Amniotic epithelial cell (primary cell): ENCODE data around the gene COL4A4.
"Not testable (repeated sequence)": the region's sequence is repeated elsewhere in the genome, so short reads cannot be mapped to it uniquely, and the experiment has no call there.

Experiments
- DNase-seq: peaks from one replicate; pipeline ENCODE4 v3.0.0-alpha.2; 2010; ENCODE audit warnings: low read depth

The COL4A4 gene

DNA sequence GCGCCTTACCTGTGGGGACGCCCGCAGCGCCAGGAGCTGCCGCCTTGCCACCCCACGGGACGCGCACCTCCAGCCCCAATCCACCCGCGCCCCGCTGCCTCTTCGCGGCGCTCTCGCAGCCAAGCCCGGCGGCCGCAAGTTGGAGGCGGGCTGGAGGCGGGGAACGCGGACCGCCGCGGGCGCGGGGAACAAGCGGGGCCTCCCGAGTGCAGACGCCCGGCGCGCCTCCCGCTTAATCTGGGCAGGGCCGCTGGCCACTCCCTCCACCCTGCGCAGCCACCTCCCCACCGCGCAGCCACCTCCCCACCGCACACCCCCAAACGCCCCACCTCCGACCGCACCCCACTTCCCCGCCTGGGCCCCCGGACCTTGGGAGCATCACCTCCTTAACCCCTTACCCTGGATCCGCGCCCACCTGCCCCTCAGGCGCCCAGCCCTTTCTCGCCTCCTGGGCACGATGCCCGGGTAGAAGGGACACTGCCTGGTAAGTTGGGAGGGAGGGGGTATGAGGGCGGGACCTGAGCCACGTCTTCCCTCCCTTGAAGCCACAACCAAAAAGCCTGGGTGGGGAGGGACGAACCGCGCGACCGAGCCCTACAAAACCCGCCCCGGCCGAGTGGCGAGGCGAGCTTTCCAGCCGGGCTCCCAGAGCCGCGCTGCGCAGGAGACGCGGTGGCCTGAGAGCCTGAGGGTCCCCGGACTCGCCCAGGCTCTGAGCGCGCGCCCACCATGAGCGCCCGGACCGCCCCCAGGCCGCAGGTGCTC, at the start of gene COL4A4, which contains the start of gene COL4A3:
COL4A4 (minus strand) TSS at position 208 of the 765 bp plus-strand sequence. CDS start 16,722 bp downstream, outside the sequence.
COL4A3 (plus strand) TSS at position 627 of the 765 bp plus-strand sequence; CDS start at position 730, 103 bp downstream.
- no peak for DNase-seq

DNA sequence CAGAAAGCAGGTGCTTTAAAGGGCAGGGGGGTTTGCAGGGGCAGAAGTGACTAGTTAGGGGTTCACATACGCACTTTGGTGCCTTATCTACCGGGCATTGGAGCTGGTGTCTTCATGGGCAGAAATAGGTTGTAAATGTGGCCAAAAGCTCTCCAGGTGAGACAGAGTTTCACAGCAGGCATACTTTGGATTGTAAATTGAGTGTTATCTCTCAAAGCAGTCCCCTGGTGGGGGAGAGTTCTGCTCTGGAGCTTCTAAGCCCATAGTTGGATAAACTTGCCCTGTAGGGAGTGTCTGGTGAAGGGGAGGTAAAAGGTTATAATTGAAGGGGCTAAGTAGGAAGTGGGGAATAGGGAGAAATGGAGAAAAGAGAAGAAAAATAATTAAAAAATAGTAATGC, 43.6 kb upstream of the COL4A4 start:
- no peak for DNase-seq

DNA sequence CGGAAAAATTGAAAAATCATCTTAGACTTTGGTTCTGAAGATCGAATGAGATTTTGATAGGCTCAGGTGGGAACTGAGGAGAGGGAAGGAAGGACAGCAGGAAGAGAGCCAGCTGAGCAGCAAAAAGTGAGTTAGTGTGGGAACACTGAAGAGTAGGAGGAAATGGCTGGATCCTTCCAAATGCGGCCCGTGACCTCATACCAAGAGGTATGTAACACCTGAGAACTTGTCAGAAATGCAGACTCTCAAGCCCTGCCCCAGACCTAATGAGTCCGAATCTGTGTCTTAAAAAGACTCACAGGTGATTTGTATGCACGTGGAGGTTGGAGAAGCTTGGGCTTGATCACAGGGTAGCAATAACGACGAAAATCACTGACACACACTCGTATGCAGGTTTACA, 42.4 kb upstream of the COL4A4 start:
- DNase-seq = no peak

DNA sequence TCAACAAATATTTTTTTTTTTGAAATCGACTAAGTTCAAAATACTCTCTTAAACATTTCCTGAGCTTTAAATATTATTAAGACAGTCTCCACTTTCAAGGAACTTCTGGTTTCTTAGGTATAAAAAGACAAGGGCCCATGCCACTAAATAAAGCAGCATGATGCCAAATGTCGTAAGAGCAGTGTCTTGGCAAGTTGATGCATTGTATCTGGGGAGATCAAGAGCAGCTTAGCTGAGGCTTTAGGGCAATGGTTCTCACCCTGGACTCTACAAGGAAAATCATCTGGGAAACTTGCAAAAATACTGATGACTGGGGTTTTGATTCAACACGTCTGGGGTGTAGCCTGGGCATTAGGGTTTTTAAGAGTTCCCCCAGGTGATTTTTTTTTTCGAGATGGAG, 41.7 kb upstream of the COL4A4 start:
- DNase-seq = peak; percentile 8

DNA sequence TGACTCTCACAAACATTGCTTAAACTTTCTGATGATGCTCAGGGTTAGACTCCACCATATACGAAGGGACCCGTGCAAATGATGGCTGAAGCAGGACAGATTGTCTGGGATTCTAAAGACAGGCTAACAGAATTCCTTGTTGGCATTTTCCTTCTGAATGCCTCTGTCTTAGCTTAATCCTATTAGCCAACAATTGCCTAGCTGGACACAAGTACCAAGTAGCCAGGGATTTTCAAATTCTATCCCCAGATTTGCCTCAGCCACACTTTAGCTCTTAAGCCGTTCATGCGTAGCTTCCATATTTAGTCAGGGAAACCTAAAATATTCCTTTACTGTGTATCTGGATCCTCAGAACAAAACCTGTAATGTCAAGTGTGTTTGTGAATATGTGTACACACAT, 40.4 kb upstream of the COL4A4 start:
- DNase-seq = no peak

DNA sequence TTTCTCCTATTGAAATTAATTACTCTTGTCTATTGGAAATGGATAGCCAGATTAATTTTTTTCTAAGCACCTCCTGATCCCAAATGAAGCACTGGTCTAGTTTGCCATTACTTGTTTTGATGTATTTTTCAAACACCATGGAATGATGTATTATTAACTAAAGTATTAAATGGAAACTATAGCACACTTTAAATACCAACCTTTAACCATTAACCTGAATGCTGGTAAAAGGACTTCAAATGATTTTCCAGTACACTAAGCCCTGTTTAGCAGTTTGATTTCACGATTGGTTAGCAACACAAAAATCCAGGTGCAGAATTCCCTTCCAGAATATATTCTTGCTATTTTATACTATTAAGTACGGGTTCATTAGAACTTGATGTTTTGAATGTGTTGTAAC, 37.8 kb upstream of the COL4A4 start:
- DNase-seq = no peak

DNA sequence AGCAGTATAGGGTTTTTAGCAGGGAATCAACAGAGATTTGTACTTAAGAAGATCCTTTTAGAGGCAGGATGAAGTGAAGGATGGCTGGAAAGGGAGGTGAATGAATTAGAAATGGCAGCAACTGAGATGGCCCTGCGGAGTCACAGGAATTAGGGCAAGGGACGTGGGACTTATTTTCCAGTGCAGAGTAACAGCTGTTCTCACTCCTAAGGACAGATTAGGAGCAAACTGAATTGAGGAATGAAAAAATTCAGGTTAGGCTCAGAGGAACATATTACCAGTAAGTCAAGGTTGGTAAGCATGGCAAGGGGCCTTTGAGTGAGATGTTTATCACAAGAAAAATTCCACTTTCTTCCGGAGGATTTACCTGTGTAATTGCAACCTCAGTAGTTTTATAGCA, 34.9 kb upstream of the COL4A4 start:
- DNase-seq = no peak

DNA sequence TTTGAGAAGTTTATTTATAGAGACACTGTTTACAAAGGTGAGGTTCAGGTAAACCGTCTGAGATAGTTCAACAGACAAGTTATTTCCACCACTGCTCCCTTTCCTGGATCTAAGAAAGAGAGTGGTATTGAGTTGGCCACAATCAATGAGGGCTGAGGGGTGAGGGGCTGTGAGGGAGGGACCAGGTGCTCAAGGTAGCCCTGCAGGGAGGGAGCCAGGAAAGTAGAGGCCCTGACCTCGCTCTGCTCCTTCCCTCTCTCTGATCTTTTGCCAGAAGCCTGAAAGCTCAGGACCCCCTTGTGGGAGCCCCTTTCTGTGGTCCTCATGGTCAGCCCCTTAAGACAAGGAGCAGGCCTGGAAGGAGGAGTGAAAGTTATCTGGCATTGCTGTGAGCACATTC, 30.2 kb upstream of the COL4A4 start:
- no peak for DNase-seq

DNA sequence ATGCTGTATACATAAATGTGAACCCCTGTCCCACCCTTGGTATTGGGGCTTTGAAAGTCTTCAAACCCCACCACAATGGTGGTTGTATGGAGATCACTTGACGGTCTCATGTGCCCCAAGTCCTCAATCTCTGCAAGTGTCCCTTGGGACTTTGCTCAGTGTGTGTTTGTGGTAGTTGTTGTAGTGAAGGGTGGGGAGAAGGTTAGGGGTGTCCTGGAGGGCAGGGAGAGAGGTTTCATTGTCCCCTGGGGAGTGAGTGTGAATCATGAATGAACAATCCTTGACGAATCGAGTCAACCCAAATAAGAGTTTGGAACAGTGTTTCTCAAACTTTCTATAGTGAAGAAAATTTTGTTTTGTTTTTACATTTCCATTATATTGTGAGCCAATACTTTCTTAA, 28.5 kb upstream of the COL4A4 start:
- no peak for DNase-seq

DNA sequence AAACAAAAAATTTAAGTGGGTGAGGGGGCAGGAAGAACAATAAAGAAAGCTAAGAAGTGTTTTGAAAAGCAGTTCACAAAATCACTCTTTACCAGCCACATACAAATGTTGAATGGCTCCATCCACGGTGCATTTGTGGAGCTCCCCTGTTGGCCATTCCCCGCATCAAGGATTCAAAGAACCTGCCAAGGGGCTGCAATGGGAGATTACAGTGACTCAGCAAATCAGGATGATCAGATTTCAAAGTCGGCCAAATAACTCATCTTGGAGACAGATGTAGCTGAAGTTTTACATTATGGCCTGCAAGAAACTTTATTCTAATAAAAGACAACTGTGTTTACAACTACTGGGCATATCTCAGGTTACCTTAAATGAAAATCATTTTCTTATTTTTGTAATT, 27.4 kb upstream of the COL4A4 start:
- no peak for DNase-seq

DNA sequence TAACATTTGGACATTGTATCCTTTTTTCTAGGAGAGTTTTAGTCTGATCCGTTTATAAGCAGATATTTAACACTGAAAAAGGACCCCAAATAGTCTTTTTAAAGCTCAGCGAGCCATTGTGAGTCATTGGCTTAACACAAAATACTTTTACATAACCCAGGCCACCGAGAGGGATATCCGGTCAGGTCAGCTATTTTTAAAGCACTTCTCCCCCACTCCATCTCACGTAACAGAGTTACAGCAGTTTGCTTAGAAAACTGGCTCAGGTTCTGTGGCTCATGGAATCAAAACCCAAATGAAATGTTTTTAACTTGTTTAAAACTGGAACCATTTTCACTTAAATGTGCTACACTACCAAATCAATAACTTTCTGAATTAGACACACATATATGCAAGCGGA, 24.3 kb upstream of the COL4A4 start:
- DNase-seq = peak; percentile 48

DNA sequence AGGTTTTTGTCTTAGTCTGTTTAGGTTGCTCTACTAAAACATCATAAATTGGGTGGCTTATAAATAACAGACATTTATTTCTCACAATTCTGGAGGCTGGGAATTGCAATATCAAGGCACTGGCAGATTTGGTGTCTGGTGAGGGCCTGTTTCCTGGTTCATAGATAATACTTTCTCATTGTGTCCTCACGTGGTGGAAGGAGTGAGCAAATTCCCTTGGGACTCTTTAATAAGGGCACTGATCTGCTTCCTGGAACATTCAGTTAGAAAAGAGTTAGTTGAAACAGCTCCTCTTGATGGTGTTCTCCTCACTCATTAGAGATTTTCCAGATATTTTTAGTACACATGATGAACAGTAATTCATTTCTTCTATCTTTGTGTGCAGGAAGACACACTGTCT, 22.7 kb upstream of the COL4A4 start:
- no peak for DNase-seq

DNA sequence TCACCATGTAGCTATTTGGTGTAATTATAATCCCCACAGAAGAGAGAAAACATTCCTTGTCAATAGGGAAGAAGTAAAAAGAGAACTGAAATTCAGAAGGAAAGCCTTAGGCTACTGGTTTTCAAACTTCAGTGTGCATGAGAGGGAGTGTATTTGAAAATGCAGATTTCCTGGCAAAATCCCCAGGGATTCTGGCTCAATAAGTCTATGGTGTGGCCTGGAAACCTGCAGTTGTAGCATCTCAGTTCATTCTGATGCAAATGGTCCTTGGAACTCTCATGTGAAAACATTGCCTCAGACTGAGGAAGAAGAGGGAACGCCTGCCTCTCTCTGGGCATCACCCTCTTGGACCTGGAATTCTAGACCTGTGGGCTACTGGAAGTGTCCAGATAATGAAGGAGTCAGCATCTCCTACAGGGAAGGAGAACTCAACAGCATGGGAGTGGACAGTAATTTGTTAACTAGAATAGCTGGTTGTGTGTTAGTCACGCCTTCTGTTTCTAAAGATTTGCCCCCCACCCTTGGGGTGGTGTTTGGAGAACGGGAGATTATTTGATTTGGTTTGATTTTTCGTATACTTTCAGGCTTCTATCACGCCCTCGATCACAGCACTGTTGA, 21.7 kb upstream of the COL4A4 start:
- no peak for DNase-seq

DNA sequence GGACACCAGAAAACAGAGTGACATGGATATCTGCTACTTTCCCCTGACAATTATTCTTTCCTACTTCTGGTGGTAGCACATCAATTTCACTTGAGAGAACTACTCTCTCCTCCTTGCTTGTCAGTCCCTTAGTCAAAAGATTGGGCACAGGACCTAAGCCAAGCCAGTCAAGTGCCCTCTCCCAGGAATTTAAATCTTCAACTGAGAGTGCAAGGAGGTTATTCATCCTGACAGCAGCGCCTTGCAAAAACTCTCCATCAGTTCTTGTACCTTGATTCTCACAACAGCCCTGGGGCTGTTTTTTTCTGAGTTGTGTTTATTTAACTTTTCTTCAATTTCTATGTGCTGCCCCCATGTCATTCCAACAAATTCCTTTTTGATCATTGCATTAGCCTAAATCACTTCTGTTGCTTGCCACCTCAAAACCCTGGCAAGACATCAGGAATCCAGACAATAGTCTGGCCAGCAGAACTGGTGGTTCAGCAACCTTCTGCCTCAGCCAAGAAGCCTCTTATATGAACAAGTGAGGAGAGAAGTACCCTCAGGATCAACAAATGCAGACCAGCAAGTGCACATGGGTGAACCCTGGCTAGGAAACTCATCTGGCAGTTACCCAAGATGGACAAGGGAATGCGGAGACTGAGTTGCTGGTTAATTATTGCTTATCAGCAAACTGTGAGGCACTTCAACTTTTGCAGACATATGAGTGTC, 19.8 kb upstream of the COL4A4 start:
- no peak for DNase-seq

DNA sequence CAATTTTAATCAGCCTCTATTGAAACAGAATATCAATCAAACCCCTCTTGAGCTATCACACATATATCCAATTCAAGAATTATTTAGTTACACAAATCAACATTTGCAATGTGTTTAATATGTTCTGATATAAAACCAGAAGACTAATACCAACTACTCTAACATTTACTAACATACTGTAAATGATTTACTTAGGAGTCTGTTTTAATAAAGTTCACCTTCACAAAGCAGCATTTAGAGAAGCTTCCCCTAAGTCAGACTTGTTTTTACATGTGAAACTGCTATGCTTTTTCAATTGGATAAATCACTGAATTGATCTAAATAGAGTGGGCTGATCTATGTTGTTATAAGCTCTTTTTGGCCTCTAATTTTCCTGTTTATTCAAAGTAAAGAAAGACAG, 18.8 kb upstream of the COL4A4 start:
- no peak for DNase-seq

DNA sequence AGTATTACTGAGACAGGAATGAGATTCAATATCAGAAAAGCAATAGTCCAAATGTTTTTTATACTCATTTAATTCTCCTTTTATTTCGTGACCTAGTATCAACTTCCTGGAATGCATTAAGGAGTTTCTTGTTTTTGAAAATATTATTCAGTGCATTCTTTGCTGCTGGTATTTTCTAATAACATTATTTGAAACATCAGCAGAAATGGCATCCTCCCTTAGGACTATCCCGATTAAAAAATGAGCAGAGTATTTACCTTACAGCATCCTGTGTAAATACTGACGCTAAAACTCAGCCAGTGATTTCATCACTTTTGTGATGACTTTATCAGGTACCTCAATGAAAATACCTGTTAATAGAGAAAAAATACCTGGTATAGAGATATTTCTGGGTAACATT, 16.8 kb upstream of the COL4A4 start:
- no peak for DNase-seq

DNA sequence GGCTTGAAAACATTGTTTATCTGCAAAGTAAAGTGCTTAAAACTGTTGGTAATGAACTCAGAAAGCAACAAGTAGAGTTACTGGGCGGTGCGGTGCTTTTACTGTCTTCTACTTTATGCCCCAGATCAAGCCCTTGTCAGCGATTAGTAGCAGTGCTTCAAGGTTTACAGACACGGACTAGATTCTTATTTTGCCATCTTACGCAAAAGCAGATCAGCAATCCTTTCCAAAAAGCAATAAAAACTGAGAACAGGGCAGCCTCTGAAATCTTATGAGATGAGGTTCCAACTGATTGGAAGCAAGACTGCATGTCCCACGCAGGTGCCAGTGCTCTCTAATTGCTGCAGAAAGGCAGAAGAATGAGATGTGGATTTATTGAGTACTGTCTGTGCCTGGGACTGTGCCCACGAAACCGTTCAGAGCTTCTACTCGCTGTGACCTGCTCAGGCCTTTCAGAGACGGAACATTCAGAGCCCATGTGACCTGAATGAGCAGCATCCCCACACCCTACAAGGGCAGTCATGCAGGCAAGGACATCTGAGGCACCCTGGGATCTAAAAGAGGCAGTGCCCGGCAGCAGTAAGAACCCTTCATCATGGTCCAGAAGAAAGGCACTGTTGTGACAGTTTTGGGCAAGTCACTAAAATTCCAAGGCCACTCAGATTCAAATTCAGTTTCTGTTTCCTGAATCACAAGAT, 16.1 kb upstream of the COL4A4 start:
- no peak for DNase-seq

DNA sequence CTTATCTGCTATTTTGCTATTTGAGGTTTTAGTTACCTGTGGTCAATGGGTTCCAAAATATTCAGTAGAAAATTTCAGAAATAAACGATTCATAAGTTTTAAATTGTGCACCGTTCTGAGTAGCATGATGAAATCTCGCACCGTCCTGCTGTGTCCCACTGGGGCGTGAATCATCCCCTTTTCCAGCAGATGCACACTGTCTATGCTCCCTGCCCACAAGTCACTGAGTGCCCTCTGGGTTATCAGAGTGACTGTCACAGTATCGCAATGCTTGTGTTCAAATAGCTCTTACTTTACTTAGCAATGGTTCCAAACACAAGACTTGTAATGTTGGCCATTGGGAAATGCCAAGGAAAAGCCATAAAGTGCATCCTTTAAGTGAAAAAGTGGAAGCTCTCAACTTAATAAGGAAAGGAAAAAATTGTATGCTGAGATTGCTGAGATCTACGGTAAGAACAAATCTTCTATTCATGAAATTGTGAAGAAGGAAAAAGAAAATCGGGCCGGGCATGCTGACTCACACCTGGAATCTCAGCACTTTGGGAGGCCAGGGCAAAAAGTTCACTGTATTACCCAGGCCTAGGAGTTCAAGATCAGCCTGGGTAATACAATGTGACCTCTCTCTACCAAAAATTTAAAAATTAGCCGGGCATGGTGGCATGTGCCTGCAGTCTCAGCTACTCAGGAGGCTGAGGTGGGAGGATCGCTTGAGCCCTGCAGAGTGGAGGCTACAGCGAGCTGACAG, 13.8 kb upstream of the COL4A4 start:
- DNase-seq = no peak

DNA sequence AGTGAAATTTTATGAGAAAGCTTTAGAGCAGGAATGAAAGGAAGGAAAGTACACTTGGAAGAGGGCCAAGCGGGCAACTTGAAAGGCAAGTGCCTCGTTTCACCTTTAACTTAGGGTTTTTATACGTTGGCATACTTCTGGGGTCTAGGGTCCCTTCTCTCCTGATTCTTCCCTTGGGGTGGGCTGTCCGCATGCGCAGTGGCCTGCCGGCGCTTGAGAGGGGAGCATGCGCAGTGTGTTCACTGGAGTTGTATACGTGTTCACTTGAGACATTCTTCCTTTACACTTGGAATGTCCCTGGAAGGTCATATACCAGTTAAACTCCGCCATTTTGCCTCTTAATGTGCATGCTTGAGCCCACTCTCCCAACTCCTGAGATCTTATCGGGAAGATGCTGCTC, 7.8 kb upstream of the COL4A4 start:
- DNase-seq = not testable (repeated sequence)

DNA sequence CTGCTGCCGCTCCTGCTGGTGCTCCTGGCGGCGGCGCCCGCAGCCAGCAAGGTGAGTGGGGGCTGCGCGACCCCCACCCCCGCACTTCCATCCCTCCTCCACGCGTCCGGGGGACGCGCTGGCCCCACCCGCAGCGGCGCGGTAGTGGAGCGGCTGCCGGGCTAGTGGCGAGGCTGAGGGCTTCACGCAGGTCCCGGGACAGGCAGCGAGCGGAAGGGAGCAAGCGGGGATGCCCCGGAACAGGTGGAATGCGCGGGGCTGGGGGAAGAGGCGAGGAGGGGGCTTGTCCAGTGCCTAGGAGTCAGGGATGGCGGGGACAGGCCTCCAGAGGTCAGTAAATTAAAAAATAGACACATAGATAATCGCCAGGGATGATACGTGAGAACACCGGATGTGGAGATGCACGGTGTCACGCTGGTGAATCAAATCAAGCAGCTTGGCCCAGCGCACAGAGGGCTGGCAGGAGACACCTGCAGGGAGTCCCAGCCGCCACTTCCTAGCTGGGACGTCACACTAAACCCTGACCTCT, 822 bp upstream of the COL4A4 start:
- no peak for DNase-seq

DNA sequence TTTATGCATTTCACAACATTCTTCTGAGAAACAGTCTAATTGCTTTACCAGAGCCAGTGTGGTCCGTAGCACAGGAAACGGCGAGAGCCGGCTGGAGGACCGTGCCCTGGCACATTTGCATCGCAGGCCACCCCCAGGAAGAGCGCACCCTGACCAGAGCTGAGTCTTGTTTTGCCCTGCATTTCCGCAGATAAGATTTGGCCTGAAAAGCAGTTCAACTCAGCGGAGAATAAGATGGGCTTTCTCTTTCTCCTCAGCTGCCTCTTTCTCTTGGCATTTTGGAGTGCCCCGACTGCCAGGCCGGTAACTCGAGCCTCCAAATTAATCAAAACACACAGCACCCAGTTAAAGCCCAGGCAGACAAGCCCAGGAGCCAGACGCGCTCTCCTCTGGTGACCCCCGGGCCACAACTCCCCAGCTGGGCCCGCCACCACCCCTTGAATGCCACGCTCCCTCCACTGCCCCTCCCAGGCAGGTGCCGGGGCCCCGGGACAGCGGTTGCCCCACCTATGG, 464 bp downstream of the COL4A4 start:
- DNase-seq = no peak
